Measurements from ENCODE around the gene ADAMTSL2.

- TF ChIP-seq POLR2AphosphoS5 (IDR thresholded peaks at IDR 0.05) (no peak), CTCF (IDR thresholded peaks at IDR 0.05 in 8 of 11, conservative IDR thresholded peaks at IDR 0.05 in 3 of 11) (no peak), POLR2A (IDR thresholded peaks at IDR 0.05) (no peak)
Measured at GRCh38 chr9:133576031-133576874, 41.7 kb downstream of the ADAMTSL2 start.

Measured in spleen (tissue), 7 donors.